GM23248 (cell line): ENCODE measurements around the gene UGT1A4. TPM values are rescaled to one million over a fixed set of nuclear protein-coding genes. Genes with fewer than 3 reads are reported as not detected.

Experiments
- DNase-seq: peaks from one replicate; pipeline ENCODE4 v3.0.0-alpha.2; 2015
- H2AFZ ChIP-seq: fragments of 200-600 bp; sonication (generic); 2 replicates; pipeline ENCODE4 v1.6.1; 2016; ENCODE audit warnings: antibody characterized with exemption
- H3F3A ChIP-seq: fragments of 200-600 bp; sonication (generic); 2 replicates; pipeline ENCODE4 v1.6.1; 2016; ENCODE audit warnings: mild to moderate bottlenecking, antibody characterized with exemption, mixed run types; ENCODE audit not compliant: insufficient read depth
- H3K27ac ChIP-seq: fragments of 200-600 bp; sonication (generic); 2 replicates; pipeline ENCODE4 v1.5.1; 2016; ENCODE audit warnings: mild to moderate bottlenecking
- H3K27me3 ChIP-seq: fragments of 200-600 bp; sonication (generic); replicated peaks from 2 replicates; pipeline ENCODE4 v1.6.1; 2016; ENCODE audit warnings: mild to moderate bottlenecking; ENCODE audit not compliant: insufficient read depth
- H3K36me3 ChIP-seq: fragments of 200-600 bp; sonication (generic); 2 replicates; pipeline ENCODE4 v1.6.1; 2016; ENCODE audit warnings: low read depth, mild to moderate bottlenecking
- H3K4me1 ChIP-seq: fragments of 200-600 bp; sonication (generic); 2 replicates; pipeline ENCODE4 v1.6.1; 2016; ENCODE audit warnings: mild to moderate bottlenecking; ENCODE audit not compliant: insufficient read depth
- H3K4me2 ChIP-seq: fragments of 200-600 bp; sonication (generic); one replicate; pipeline ENCODE4 v1.6.1; 2016; ENCODE audit warnings: mild to moderate bottlenecking; ENCODE audit not compliant: unreplicated experiment
- H3K4me3 ChIP-seq: fragments of 200-600 bp; sonication (generic); 2 replicates; pipeline ENCODE4 v1.5.1; 2016; ENCODE audit warnings: mild to moderate bottlenecking
- H3K79me2 ChIP-seq: fragments of 200-600 bp; sonication (generic); 2 replicates; pipeline ENCODE4 v1.6.1; 2016; ENCODE audit warnings: mild to moderate bottlenecking; ENCODE audit not compliant: insufficient read depth
- H3K9ac ChIP-seq: fragments of 200-600 bp; sonication (generic); 2 replicates; pipeline ENCODE4 v1.6.1; 2016; ENCODE audit warnings: mild to moderate bottlenecking
- H3K9me2 ChIP-seq: fragments of 200-600 bp; sonication (generic); 2 replicates; pipeline ENCODE4 v1.6.1; 2016; ENCODE audit warnings: mixed run types, mild to moderate bottlenecking, moderate library complexity; ENCODE audit not compliant: insufficient read depth
- H3K9me3 ChIP-seq: fragments of 200-600 bp; sonication (generic); one replicate; pipeline ENCODE4 v1.6.1; 2017; ENCODE audit warnings: low read depth
- H4K20me1 ChIP-seq: fragments of 200-600 bp; sonication (generic); 2 replicates; pipeline ENCODE4 v1.6.0; 2016; ENCODE audit not compliant: insufficient read depth
- EZH2 ChIP-seq: fragments of 200-600 bp; sonication (generic); IDR thresholded peaks from 2 replicates; pipeline ENCODE4 v1.6.1; 2018; ENCODE audit warnings: antibody characterized with exemption, mild to moderate bottlenecking; ENCODE audit not compliant: insufficient read depth, poor library complexity, severe bottlenecking
- EZH2phosphoT487 ChIP-seq: fragments of 200-600 bp; sonication (generic); IDR thresholded peaks from 2 replicates; pipeline ENCODE4 v1.6.1; 2018; ENCODE audit warnings: antibody characterized with exemption, moderate library complexity, mild to moderate bottlenecking, low read depth; ENCODE audit not compliant: insufficient read depth
- WGBS, 2 experiments: methylation state at CpG; one replicate each; pipeline ENCODE4 v1.1.6; 2015 to 2017; ENCODE audit warnings: low lambda C conversion rate in 2 of 2, low coverage in 1 of 2; ENCODE audit errors: missing lambda C conversion rate in 2 of 2; 5-methylcytosine and 5-hydroxymethylcytosine counted together
- in situ Hi-C: fragments of 300-500 bp; cut with MboI; formaldehyde crosslinking; loops from 2 replicates; pipeline ENCODE4 v1.15.0; 2020
- polyA plus RNA-seq: library from polyadenylated mRNA; unstranded; fragments of >200 nt; fragmentation: Nextera tagmentation; extraction: Ambion mirVana; gene quantifications from 2 replicates; pipeline ENCODE4 v1.2.1, GENCODE V29; 2016
- total RNA-seq: library from RNA; depleted of rRNA; stranded (reverse); fragments of >200 nt; shearing (Covaris generic); gene quantifications from 2 replicates; pipeline ENCODE4 v1.2.3, GENCODE V29; 2014

The UGT1A4 gene
- total and polyA plus RNA-seq, 2 experiments from 2014 or later: not detected

- in situ Hi-C loops: no loop called here
- H3K79me2 ChIP-seq: no peaks in the 10 kb centered on the region
- H3K4me3 ChIP-seq: no peak overlapping the region
- H3K27ac ChIP-seq: no peak overlapping the region
- TF ChIP-seq EZH2 (no peak), EZH2phosphoT487 (no peak)
- no peak overlapping the region for H3K9ac ChIP-seq
- H3K4me1 ChIP-seq: no peaks in the 10 kb centered on the region
- 6 to 7% methylated on average over 3 of the region's 3 CpGs for WGBS, 2 experiments
- H3K36me3 ChIP-seq: no peaks in the 10 kb centered on the region
- no peak for DNase-seq
- H2AFZ ChIP-seq: no peak overlapping the region
- no peaks in the 10 kb centered on the region for H3K9me3 ChIP-seq
- H3F3A ChIP-seq: no peaks in the 10 kb centered on the region
- no peaks in the 10 kb centered on the region for H4K20me1 ChIP-seq
- H3K9me2 ChIP-seq: no peaks in the 10 kb centered on the region
- H3K27me3 ChIP-seq: peaks cover 19% of the 10 kb centered on the region
- no peak overlapping the region for H3K4me2 ChIP-seq
Measured at GRCh38 chr2:233689501-233689900, 29.0 kb upstream of the UGT1A4 start.

GRCh38 chr2:233690444-233690843, 28.1 kb upstream of the UGT1A4 start:
- no peak overlapping the region for H2AFZ ChIP-seq
- H3K9me2 ChIP-seq: no peaks in the 10 kb centered on the region
- TF ChIP-seq EZH2phosphoT487 (no peak), EZH2 (no peak)
- H3K27me3 ChIP-seq: peaks cover 19% of the 10 kb centered on the region
- in situ Hi-C loops: no loop called here
- no peaks in the 10 kb centered on the region for H3F3A ChIP-seq
- H3K79me2 ChIP-seq: no peaks in the 10 kb centered on the region
- no peak overlapping the region for H3K27ac ChIP-seq
- no peaks in the 10 kb centered on the region for H4K20me1 ChIP-seq
- no peak overlapping the region for H3K9ac ChIP-seq
- H3K9me3 ChIP-seq: no peaks in the 10 kb centered on the region
- no peak overlapping the region for H3K4me3 ChIP-seq
- DNase-seq: no peak
- WGBS, 2 experiments: 44 to 48% methylated on average over 4 of the region's 4 CpGs
- H3K4me2 ChIP-seq: no peak overlapping the region
- no peaks in the 10 kb centered on the region for H3K36me3 ChIP-seq
- H3K4me1 ChIP-seq: no peaks in the 10 kb centered on the region

DNA sequence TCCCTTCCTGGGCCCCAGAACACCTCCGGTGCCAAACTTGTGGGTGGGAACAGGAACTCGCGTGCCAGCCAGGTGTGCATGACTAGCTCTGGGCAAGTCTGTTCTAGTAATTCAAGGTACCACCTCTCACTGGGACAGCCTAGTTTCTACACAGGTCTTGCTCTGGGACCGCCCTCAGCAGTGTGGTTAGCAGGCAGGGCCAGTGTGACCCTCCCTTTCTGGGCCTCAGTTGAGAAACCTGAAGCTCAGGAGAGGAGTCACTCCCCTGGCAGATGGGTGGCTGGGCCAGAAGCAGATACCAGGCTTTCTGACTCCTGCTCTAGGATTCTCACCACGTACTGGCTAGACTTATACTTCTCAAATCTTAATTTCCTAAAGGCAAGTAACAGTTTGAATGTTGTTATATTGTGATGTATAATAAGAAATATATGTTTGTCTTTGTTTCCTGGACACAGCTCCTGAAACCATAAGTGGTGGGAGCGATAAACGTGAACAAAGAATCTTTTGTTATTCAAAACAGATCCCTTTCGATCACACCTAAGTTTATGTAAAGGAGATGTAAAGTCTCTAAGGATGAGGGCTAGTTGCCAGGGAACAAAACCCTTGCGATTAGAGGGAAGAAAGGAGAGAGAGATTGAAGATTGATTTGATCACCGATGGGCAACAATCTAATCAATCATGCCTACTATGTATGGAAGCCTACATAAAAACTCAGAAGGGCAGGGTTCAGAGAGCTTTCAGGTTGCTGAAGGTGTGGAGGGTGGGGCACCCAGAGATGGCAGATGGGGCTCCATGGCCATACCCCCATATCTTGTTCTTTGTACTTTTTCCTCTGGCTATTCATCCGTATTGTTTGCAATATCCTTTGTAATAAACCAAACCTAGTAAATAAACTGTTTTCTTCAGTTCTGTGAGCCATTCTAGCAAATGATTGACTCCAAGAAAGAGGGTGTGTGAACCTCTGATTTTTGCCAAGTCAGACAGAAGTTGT, 26.8 kb upstream of the UGT1A4 start:
- 40 to 41% methylated on average over 11 of the region's 11 CpGs for WGBS, 2 experiments
- Histone ChIP-seq H3K27me3 (peaks cover 19% of the 10 kb centered on the region), H3K4me2 (no peak overlapping the region), H4K20me1 (no peaks in the 10 kb centered on the region), H3K9me3 (no peaks in the 10 kb centered on the region), H2AFZ (no peak overlapping the region), H3K9ac (no peak overlapping the region), H3K27ac (no peak overlapping the region), H3K9me2 (no peaks in the 10 kb centered on the region), H3K4me3 (no peak overlapping the region), H3F3A (no peaks in the 10 kb centered on the region), H3K36me3 (no peaks in the 10 kb centered on the region), H3K79me2 (no peaks in the 10 kb centered on the region), H3K4me1 (no peaks in the 10 kb centered on the region)
- in situ Hi-C loops: no loop called here
- no peak for DNase-seq
- TF ChIP-seq EZH2phosphoT487 (no peak), EZH2 (no peak)

DNA sequence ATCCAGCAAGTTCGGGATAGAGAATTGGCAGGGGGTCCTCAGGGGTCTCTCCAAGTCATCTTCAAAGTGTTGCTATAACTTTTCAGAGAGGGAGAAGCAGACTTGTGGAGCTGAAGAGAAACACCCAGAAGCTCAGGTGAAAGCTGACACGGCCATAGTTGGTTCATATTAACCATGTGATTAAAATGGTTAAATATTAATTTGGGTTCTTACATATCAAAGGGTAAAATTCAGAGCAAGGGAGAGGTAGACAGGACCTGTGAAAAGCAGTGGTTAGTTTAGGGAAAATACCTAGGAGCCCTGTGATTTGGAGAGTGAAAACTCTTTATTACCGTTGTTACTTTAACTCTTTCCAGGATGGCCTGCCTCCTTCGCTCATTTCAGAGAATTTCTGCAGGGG, 25.9 kb upstream of the UGT1A4 start, which contains the start of gene UGT1A6:
TSS of gene UGT1A6 (plus strand) at position 243 of the 400 bp plus-strand sequence. CDS start at position 358, 115 bp downstream.
- Histone ChIP-seq H3K4me3 (no peak within 1 kb of the TSS), H3K4me2 (no peak within 1 kb of the TSS), H3K9me2 (no peaks in the 10 kb centered on the region), H3K9me3 (no peaks in the 10 kb centered on the region), H3K27ac (no peak within 1 kb of the TSS), H3K79me2 (no peaks in the 10 kb centered on the region), H3F3A (no peaks in the 10 kb centered on the region), H2AFZ (no peak within 1 kb of the TSS), H3K27me3 (peaks cover 28% of the 10 kb centered on the region), H3K4me1 (no peaks in the 10 kb centered on the region), H4K20me1 (no peaks in the 10 kb centered on the region), H3K36me3 (no peaks in the 10 kb centered on the region), H3K9ac (no peak within 1 kb of the TSS)
- DNase-seq: no peak
- 39% methylated on average over 4 of the region's 4 CpGs for WGBS, 2 experiments
- TF ChIP-seq EZH2 (no peak), EZH2phosphoT487 (no peak)
- in situ Hi-C loops: no loop called here
